HEK293 (cell line): ENCODE results near the gene DAZAP1.

Experiments
- CTCF ChIA-PET: fragments of 350-600 bp; formaldehyde crosslinking; extraction: SDS; loops from one replicate; lab custom pipeline; 2021; ENCODE audit warnings: antibody characterized with exemption; lab: Yijun Ruan, JAX
- POLR2A ChIA-PET: fragments of 300-600 bp; formaldehyde crosslinking; extraction: SDS; loops from one replicate; lab custom pipeline; 2020; ENCODE audit warnings: antibody characterized with exemption, inconsistent platforms; lab: Yijun Ruan, JAX
- H3K27ac ChIP-seq: fragments of 200-500 bp; sonication (Bioruptor generic); 2 replicates; pipeline ENCODE4 v1.5.1; 2014; ENCODE audit warnings: low read depth, low read length, control low read depth, inconsistent platforms; ENCODE audit errors: extremely low read depth
- H3K36me3 ChIP-seq, 2 experiments: fragments of 200-500 bp in 1 of 2; sonication (Bioruptor generic) in 1 of 2; 1 replicate in 1 of 2; 2 replicates in 1 of 2; pipeline ENCODE4 v1.5.1; 2014 to 2017; ENCODE audit warnings: inconsistent platforms in 2 of 2, low read length in 2 of 2; ENCODE audit not compliant: control insufficient read depth in 2 of 2, insufficient read depth in 1 of 2
- H3K4me1 ChIP-seq: fragments of 200-500 bp; sonication (Bioruptor generic); 2 replicates; pipeline ENCODE4 v1.5.1; 2014; ENCODE audit warnings: mild to moderate bottlenecking, low read length, inconsistent platforms; ENCODE audit not compliant: control insufficient read depth, insufficient read depth
- H3K4me3 ChIP-seq: 2 replicates; pipeline ENCODE4 v1.5.1; 2011; ENCODE audit warnings: low read depth, mild to moderate bottlenecking, control low read depth, low read length, moderate library complexity
- H3K9me3 ChIP-seq: fragments of 200-500 bp; sonication (Bioruptor generic); 2 replicates; pipeline ENCODE4 v1.5.1; 2014; ENCODE audit warnings: low read depth, low read length, inconsistent platforms; ENCODE audit not compliant: control insufficient read depth, insufficient read depth
- EGR2 ChIP-seq: fragments of 450-650 bp; formaldehyde crosslinking; IDR thresholded peaks from 2 replicates; pipeline ENCODE4 v1.5.1; 2016; ENCODE audit warnings: low read depth, missing biosample characterization, missing genetic modification characterization
- WT1 ChIP-seq: fragments of 450-650 bp; formaldehyde crosslinking; IDR thresholded peaks from 2 replicates; pipeline ENCODE4 v1.5.1; 2016; ENCODE audit warnings: missing biosample characterization, missing genetic modification characterization
- ZBTB17 ChIP-seq: fragments of 450-650 bp; formaldehyde crosslinking; IDR thresholded peaks from 2 replicates; pipeline ENCODE4 v1.5.1; 2016; ENCODE audit warnings: missing biosample characterization, missing genetic modification characterization
- ZBTB7A ChIP-seq: fragments of 450-650 bp; formaldehyde crosslinking; IDR thresholded peaks from 2 replicates; pipeline ENCODE4 v1.5.1; 2016; ENCODE audit warnings: low read depth, missing biosample characterization, missing genetic modification characterization
- ZIC2 ChIP-seq: fragments of 450-650 bp; formaldehyde crosslinking; IDR thresholded peaks from 2 replicates; pipeline ENCODE4 v1.5.1; 2016; ENCODE audit warnings: missing biosample characterization, missing genetic modification characterization
- ZNF16 ChIP-seq: fragments of 450-650 bp; formaldehyde crosslinking; IDR thresholded peaks from 2 replicates; pipeline ENCODE4 v1.5.1; 2016; ENCODE audit warnings: low read depth, missing biosample characterization, missing genetic modification characterization
- ZNF221 ChIP-seq: fragments of 450-650 bp; formaldehyde crosslinking; IDR thresholded peaks from 2 replicates; pipeline ENCODE4 v1.5.1; 2017; ENCODE audit warnings: missing biosample characterization, missing genetic modification characterization, borderline replicate concordance
- ZNF530 ChIP-seq: fragments of 450-650 bp; formaldehyde crosslinking; IDR thresholded peaks from 2 replicates; pipeline ENCODE4 v1.5.1; 2016; ENCODE audit warnings: low read depth, missing biosample characterization, missing genetic modification characterization
- ZNF548 ChIP-seq: fragments of 450-650 bp; formaldehyde crosslinking; IDR thresholded peaks from 2 replicates; pipeline ENCODE4 v1.5.1; 2016; ENCODE audit warnings: missing biosample characterization, missing genetic modification characterization
- ZNF561 ChIP-seq: fragments of 450-650 bp; IDR thresholded peaks from 2 replicates; pipeline ENCODE4 v1.5.1; 2018; ENCODE audit warnings: missing biosample characterization, missing genetic modification characterization, borderline replicate concordance
- ZNF623 ChIP-seq: fragments of 450-650 bp; formaldehyde crosslinking; IDR thresholded peaks from 2 replicates; pipeline ENCODE4 v1.5.1; 2016; ENCODE audit warnings: missing biosample characterization, missing genetic modification characterization
- TF ChIP-seq, protein P1 (sequence below): fragments of 450-650 bp; formaldehyde crosslinking; IDR thresholded peaks from 2 replicates; pipeline ENCODE4 v1.5.1; 2016; ENCODE audit warnings: missing biosample characterization, missing genetic modification characterization
- TF ChIP-seq, protein P2 (sequence below): fragments of 450-650 bp; formaldehyde crosslinking; IDR thresholded peaks from 2 replicates; pipeline ENCODE4 v1.5.1; 2017; ENCODE audit warnings: missing biosample characterization, missing genetic modification characterization
- TF ChIP-seq, protein P3 (sequence below): fragments of 450-650 bp; formaldehyde crosslinking; IDR thresholded peaks from 2 replicates; pipeline ENCODE4 v1.5.1; 2016; ENCODE audit warnings: missing biosample characterization, missing genetic modification characterization
- TF ChIP-seq, protein P4 (sequence below): fragments of 450-650 bp; formaldehyde crosslinking; IDR thresholded peaks from 2 replicates; pipeline ENCODE4 v1.5.1; 2016; ENCODE audit warnings: missing biosample characterization, missing genetic modification characterization
- TF ChIP-seq, protein P5 (sequence below): fragments of 450-650 bp; formaldehyde crosslinking; IDR thresholded peaks from 2 replicates; pipeline ENCODE4 v1.5.1; 2017; ENCODE audit warnings: missing biosample characterization, missing genetic modification characterization

The DAZAP1 gene

DNA sequence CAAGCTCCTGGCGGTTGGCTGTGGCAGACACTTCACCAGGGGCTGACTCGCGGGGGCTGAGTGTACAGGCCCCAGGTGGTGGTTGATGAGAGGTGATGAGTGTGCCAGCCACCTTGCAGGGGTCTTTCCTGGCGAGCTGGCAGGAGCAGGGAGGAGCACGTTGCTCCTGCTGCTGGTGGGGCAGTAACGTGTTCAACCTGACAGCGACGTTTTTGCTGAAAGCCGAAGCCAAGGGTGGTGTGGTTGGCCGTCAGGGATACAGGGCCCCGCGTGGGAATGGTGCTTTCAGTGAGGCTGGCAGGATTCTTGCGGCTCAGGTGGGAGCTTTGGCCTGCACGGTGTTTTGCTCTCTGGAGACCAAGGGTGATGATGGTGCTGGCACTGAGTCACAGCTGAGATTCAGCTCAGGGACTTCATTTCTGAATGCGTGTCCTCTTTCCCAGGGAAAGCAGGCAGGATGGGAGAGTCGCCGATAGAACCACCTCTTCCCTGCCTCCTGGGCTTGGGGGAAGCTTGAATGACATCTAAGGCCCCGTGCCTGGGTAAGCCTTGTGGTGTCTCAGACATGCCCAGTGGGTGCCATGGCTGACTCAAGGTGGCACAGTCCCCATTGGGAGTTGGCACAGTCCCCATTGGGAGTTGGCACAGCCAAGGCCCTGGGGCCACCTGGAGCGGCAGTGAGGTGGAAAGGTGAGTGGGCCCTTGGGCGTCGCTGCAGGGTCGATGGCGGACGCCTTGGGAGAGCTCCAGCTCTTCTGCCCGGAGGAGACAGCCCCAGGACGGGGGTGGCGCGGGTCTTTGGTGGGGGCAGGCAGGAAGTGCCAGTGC lies 8.8 kb downstream of the DAZAP1 start:
- peaks cover 8 to 80% of the 10 kb centered on the region in 2 experiments; a peak in 2 of 3 replicates for H3K36me3 ChIP-seq

DNA sequence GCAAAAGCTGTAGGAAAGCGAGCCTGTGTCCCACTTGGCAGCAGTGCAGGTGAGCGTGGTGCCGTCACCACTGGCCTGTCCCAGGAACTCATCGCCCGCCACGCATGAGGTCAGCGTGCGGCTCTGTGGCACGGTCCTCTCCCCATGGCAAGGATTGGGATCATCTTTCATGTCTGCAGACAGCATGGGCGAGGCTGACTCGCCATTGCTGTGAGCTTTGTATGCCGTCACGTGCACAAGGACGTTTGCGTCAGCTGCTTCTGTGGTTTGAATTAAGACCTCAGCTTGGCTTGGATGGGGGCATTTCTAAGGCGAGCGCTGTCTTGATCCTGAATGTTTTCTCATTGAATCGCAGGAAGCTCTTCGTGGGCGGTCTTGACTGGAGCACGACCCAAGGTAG lies 9.8 kb downstream of the DAZAP1 start:
- no peak for TF ChIP-seq ZNF16 (tag by site-specific recombination)
- TF ChIP-seq ZNF221 (tag by site-specific recombination), result no peak
- 0 out of 2 replicates have a peak, but pooled peaks have one; percentile 12 for TF ChIP-seq EGR2 (tag by site-specific recombination)
- no peak for TF ChIP-seq ZBTB17 (tag by site-specific recombination)
- H3K36me3 ChIP-seq, result peaks cover 8 to 80% of the 10 kb centered on the region in 2 experiments; a peak in 2 of 3 replicates
- CTCF ChIA-PET, result no interaction called here
- peaks cover 22% of the 10 kb centered on the region for H3K4me1 ChIP-seq
- H3K9me3 ChIP-seq, result no peaks in the 10 kb centered on the region
- H3K27ac ChIP-seq, result peak overlapping the region; percentile 64
- POLR2A ChIA-PET, result interaction anchor here (0.9 to 1.3 kb wide), 2 partner anchors 9 to 148 kb away, joined by 4 to 5 read pairs; partner anchors contain the start of gene CIRBP
- H3K4me3 ChIP-seq, result no peak overlapping the region

More for the DNA sequence above, 8.8 kb downstream of the DAZAP1 start:
- TF ChIP-seq EGR2 (tag by site-specific recombination), result peak; percentile 33; the same call in 1 of the 2 replicates
- peak; percentile 61 for TF ChIP-seq ZNF623 (tag by site-specific recombination)
- peak; percentile 71 for TF ChIP-seq ZIC2 (tag by site-specific recombination)
- TF ChIP-seq, protein P1, sequence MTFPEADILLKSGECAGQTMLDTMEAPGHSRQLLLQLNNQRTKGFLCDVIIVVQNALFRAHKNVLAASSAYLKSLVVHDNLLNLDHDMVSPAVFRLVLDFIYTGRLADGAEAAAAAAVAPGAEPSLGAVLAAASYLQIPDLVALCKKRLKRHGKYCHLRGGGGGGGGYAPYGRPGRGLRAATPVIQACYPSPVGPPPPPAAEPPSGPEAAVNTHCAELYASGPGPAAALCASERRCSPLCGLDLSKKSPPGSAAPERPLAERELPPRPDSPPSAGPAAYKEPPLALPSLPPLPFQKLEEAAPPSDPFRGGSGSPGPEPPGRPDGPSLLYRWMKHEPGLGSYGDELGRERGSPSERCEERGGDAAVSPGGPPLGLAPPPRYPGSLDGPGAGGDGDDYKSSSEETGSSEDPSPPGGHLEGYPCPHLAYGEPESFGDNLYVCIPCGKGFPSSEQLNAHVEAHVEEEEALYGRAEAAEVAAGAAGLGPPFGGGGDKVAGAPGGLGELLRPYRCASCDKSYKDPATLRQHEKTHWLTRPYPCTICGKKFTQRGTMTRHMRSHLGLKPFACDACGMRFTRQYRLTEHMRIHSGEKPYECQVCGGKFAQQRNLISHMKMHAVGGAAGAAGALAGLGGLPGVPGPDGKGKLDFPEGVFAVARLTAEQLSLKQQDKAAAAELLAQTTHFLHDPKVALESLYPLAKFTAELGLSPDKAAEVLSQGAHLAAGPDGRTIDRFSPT (tag by site-specific recombination), result peak; percentile 76
- TF ChIP-seq, protein P2, sequence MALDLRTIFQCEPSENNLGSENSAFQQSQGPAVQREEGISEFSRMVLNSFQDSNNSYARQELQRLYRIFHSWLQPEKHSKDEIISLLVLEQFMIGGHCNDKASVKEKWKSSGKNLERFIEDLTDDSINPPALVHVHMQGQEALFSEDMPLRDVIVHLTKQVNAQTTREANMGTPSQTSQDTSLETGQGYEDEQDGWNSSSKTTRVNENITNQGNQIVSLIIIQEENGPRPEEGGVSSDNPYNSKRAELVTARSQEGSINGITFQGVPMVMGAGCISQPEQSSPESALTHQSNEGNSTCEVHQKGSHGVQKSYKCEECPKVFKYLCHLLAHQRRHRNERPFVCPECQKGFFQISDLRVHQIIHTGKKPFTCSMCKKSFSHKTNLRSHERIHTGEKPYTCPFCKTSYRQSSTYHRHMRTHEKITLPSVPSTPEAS (tag by site-specific recombination), result no peak
- TF ChIP-seq ZBTB7A (tag by site-specific recombination), result no peak
- TF ChIP-seq, all 188 proteins: peak for 4
- POLR2A ChIA-PET, result interaction anchor here (1.3 kb wide), 1 partner anchor 147 kb away, joined by 5 read pairs; the partner anchor contains the start of gene CIRBP
- peak overlapping the region; percentile 64 for H3K27ac ChIP-seq
- H3K4me3 ChIP-seq, result no peak overlapping the region
- no peaks in the 10 kb centered on the region for H3K9me3 ChIP-seq
- H3K4me1 ChIP-seq, result peaks cover 22% of the 10 kb centered on the region
- CTCF ChIA-PET, result interaction anchor here (1.1 kb wide), 1 partner anchor 415 kb away, joined by 4 read pairs; no protein-coding TSS in a partner anchor

DNA sequence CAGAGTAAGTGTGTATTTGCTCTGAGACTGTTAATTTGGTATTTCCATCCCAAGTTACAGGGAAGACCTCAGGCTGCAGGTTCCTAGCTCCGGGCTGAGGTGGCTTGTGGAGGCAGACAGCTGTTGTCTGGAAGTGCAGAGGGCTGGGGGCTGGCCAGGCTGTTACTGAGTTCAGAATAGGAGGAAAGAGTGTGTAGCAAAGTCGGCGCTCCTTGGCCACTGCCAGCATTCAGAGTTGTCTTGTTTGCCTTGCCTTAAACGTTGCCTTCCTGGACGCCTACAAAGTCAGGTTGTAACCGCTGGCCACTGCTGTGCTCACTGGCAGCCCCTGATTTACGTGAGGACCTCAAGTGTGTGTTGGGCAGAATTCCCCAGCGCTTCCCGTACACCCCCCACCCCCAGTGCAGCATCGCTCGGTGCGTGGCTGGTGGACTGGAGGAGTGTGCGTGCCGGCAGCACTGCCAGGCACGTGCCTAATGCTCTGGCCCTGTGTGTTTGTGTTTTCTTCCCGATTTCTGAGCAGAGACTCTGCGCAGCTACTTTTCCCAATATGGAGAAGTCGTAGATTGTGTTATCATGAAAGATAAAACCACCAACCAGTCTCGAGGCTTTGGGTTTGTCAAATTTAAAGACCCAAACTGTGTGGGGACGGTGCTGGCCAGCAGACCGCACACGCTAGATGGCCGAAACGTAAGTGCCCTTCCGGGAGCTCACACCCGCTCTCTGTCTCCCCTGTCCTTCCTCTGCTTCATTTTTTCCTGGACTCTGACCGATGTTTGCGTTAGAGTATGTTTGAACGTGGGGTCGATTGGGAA lies 10.5 kb downstream of the DAZAP1 start:
- peaks cover 13 to 80% of the 10 kb centered on the region in 2 experiments for H3K36me3 ChIP-seq

DNA sequence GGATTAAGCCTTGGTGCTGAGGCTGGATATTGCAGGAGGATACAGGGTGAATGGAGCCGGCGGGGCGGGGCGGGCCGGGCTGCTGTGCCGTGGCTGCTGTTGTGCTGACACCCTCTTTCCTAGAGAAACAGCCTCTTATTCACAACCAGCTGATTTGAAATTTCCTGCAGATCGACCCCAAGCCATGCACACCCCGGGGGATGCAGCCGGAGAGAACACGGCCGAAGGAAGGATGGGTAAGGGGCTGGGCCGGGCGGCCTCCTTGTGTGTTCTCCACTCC lies 11.1 kb downstream of the DAZAP1 start:
- ChIA-PET CTCF (no interaction called here), POLR2A (interaction anchor here (1.1 to 1.2 kb wide), 2 partner anchors 9 to 150 kb away, joined by 3 read pairs; partner anchors contain the start of gene CIRBP)
- Histone ChIP-seq H3K27ac (peak overlapping the region; percentile 41; the same call in 1 of the 2 replicates), H3K4me1 (peaks cover 22% of the 10 kb centered on the region), H3K4me3 (no peak overlapping the region), H3K36me3 (peaks cover 13 to 80% of the 10 kb centered on the region in 2 experiments), H3K9me3 (no peaks in the 10 kb centered on the region)
- TF ChIP-seq, protein P3, sequence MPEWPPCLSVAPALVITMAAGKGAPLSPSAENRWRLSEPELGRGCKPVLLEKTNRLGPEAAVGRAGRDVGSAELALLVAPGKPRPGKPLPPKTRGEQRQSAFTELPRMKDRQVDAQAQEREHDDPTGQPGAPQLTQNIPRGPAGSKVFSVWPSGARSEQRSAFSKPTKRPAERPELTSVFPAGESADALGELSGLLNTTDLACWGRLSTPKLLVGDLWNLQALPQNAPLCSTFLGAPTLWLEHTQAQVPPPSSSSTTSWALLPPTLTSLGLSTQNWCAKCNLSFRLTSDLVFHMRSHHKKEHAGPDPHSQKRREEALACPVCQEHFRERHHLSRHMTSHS (tag by site-specific recombination), result no peak
- TF ChIP-seq, protein P4, sequence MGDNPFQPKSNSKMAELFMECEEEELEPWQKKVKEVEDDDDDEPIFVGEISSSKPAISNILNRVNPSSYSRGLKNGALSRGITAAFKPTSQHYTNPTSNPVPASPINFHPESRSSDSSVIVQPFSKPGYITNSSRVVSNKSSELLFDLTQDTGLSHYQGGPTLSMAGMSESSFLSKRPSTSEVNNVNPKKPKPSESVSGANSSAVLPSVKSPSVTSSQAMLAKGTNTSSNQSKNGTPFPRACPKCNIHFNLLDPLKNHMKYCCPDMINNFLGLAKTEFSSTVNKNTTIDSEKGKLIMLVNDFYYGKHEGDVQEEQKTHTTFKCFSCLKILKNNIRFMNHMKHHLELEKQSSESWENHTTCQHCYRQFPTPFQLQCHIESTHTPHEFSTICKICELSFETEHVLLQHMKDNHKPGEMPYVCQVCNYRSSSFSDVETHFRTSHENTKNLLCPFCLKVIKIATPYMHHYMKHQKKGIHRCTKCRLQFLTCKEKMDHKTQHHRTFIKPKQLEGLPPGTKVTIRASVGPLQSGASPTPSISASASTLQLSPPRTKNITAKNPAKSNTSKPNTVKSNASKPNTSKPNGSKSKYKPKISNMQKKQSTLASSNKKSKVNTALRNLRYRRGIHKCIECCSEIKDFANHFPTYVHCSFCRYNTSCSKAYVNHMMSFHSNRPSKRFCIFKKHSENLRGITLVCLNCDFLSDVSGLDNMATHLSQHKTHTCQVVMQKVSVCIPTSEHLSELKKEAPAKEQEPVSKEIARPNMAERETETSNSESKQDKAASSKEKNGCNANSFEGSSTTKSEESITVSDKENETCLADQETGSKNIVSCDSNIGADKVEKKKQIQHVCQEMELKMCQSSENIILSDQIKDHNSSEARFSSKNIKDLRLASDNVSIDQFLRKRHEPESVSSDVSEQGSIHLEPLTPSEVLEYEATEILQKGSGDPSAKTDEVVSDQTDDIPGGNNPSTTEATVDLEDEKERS, result no peak
- no peak for TF ChIP-seq ZNF561 (tag by site-specific recombination)
- TF ChIP-seq, protein P5, sequence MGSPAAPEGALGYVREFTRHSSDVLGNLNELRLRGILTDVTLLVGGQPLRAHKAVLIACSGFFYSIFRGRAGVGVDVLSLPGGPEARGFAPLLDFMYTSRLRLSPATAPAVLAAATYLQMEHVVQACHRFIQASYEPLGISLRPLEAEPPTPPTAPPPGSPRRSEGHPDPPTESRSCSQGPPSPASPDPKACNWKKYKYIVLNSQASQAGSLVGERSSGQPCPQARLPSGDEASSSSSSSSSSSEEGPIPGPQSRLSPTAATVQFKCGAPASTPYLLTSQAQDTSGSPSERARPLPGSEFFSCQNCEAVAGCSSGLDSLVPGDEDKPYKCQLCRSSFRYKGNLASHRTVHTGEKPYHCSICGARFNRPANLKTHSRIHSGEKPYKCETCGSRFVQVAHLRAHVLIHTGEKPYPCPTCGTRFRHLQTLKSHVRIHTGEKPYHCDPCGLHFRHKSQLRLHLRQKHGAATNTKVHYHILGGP (tag by site-specific recombination), result no peak
- no peak for TF ChIP-seq WT1

More for the DNA sequence above, 10.5 kb downstream of the DAZAP1 start:
- POLR2A ChIA-PET, result interaction anchor here (0.9 kb wide), 1 partner anchor 8 kb away, joined by 4 read pairs; no protein-coding TSS in a partner anchor
- Histone ChIP-seq H3K4me3 (no peak overlapping the region), H3K27ac (peak overlapping the region; percentile 41; the same call in 1 of the 2 replicates), H3K9me3 (no peaks in the 10 kb centered on the region), H3K4me1 (peaks cover 22% of the 10 kb centered on the region)
- no peak for TF ChIP-seq ZNF548 (tag by site-specific recombination)
- TF ChIP-seq ZNF530 (tag by site-specific recombination), result no peak
- CTCF ChIA-PET, result no interaction called here
